Measurements from ENCODE around the gene HIPK3.

- TF ChIP-seq, protein P1, sequence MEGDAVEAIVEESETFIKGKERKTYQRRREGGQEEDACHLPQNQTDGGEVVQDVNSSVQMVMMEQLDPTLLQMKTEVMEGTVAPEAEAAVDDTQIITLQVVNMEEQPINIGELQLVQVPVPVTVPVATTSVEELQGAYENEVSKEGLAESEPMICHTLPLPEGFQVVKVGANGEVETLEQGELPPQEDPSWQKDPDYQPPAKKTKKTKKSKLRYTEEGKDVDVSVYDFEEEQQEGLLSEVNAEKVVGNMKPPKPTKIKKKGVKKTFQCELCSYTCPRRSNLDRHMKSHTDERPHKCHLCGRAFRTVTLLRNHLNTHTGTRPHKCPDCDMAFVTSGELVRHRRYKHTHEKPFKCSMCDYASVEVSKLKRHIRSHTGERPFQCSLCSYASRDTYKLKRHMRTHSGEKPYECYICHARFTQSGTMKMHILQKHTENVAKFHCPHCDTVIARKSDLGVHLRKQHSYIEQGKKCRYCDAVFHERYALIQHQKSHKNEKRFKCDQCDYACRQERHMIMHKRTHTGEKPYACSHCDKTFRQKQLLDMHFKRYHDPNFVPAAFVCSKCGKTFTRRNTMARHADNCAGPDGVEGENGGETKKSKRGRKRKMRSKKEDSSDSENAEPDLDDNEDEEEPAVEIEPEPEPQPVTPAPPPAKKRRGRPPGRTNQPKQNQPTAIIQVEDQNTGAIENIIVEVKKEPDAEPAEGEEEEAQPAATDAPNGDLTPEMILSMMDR (IDR thresholded peaks at IDR 0.05; ENCODE audit: low read depth, low read length, poor library complexity, severe bottlenecking): no peak
- no peak for TF ChIP-seq EZH2phosphoT487 (IDR thresholded peaks at IDR 0.05; ENCODE audit: borderline replicate concordance, low read length)
These were observed 6.4 kb downstream of the HIPK3 start for GRCh38 chr11:33263549-33263948.

Measured in DOHH2 (cell line).